Measurements from ENCODE around the gene CNNM3.

The CNNM3 gene

GRCh38 chr2:96819876-96820511 lies 3.9 kb downstream of the CNNM3 start:
- DNase-seq = no peak

- no peak for DNase-seq
These were observed 5.1 kb downstream of the CNNM3 start for GRCh38 chr2:96821113-96821675.

GRCh38 chr2:96822786-96823185 lies 6.7 kb downstream of the CNNM3 start:
- no peak for DNase-seq

GRCh38 chr2:96823198-96823597 lies 7.1 kb downstream of the CNNM3 start:
- DNase-seq = no peak

GRCh38 chr2:96824079-96824870 lies 8.2 kb downstream of the CNNM3 start:
- no peak for DNase-seq

- DNase-seq = no peak
These were observed 9.0 kb downstream of the CNNM3 start for GRCh38 chr2:96825057-96825456.

- DNase-seq = no peak
These were observed 10.6 kb downstream of the CNNM3 start for GRCh38 chr2:96826546-96827278.

- no peak for DNase-seq
These were observed 12.4 kb downstream of the CNNM3 start for GRCh38 chr2:96828436-96828835.

- no peak for DNase-seq
These were observed 12.8 kb downstream of the CNNM3 start for GRCh38 chr2:96828874-96829273.

- no peak for DNase-seq
These were observed 14.0 kb downstream of the CNNM3 start for GRCh38 chr2:96830044-96830562.

- no peak for DNase-seq
These were observed 15.6 kb downstream of the CNNM3 start for GRCh38 chr2:96831679-96832078.

- DNase-seq = no peak
These were observed 16.3 kb downstream of the CNNM3 start for GRCh38 chr2:96832408-96832753.

- DNase-seq = peak; percentile 99
These were observed 16.9 kb downstream of the CNNM3 start for GRCh38 chr2:96832754-96833507.

- DNase-seq = no peak
These were observed 19.8 kb downstream of the CNNM3 start for GRCh38 chr2:96835830-96836229.

GRCh38 chr2:96837575-96837974 lies 21.5 kb downstream of the CNNM3 start:
- no peak for DNase-seq

- no peak for DNase-seq
These were observed 22.6 kb downstream of the CNNM3 start for GRCh38 chr2:96838345-96839292.

- no peak for DNase-seq
These were observed 23.3 kb downstream of the CNNM3 start for GRCh38 chr2:96839293-96839874.

GRCh38 chr2:96839875-96840850 lies 24.1 kb downstream of the CNNM3 start:
- DNase-seq = no peak

- no peak for DNase-seq
These were observed 25.8 kb downstream of the CNNM3 start for GRCh38 chr2:96841701-96842495.

All from NCI-H510A treated with DMSO at 0.1 percent for 48 hours (cell line).